H1 (cell line): ENCODE measurements around the gene RALA. TPM values are rescaled to one million over a fixed set of nuclear protein-coding genes. Genes with fewer than 3 reads are reported as not detected.

Experiments
- HDAC2 ChIP-seq, 2 experiments: fragments of 300-600 bp in 1 of 2; sonication (generic) in 1 of 2; IDR thresholded peaks; 2 replicates each; pipeline ENCODE4 v1.6.1; 2011 to 2012; ENCODE audit warnings: low read depth in 2 of 2, low read length in 2 of 2, mild to moderate bottlenecking in 2 of 2, moderate library complexity in 2 of 2, borderline replicate concordance in 1 of 2, inconsistent platforms in 1 of 2
- RAD21 ChIP-seq, 2 experiments: IDR thresholded peaks in 1 of 2; conservative IDR thresholded peaks in 1 of 2; 2 replicates each; pipeline ENCODE4 v1.6.1; 2011; ENCODE audit warnings: low read depth in 2 of 2, low read length in 2 of 2, improper control_type of control experiment in 1 of 2, inconsistent platforms in 1 of 2, mild to moderate bottlenecking in 1 of 2, moderate library complexity in 1 of 2
- TBP ChIP-seq: IDR thresholded peaks from 2 replicates; pipeline ENCODE4 v1.6.1; 2011; ENCODE audit warnings: low read depth, low read length, improper control_type of control experiment
- polyA plus RNA-seq, 7 experiments: library from polyadenylated mRNA; depleted of rRNA in 3 of 7; stranded (reverse) in 5 of 7; unstranded in 2 of 7; fragments of >200 nt in 5 of 7; fragments of 200-250 nt in 2 of 7; gene quantifications; 1 replicate in 5 of 7; 2 replicates in 1 of 7; 4 replicates in 1 of 7; pipeline versions ENCODE4 v1.2.1 to v1.2.3, GENCODE V29; 2011 to 2013; ENCODE audit warnings: missing spikeins in 2 of 7, mixed read lengths in 2 of 7
- total RNA-seq: library from RNA; stranded (reverse); fragmentation: NEBNext Ultra II Directional; extraction: Animal tissue kit (Norgen Biotek cat#: 25700); gene quantifications from 2 replicates; pipeline ENCODE4 v1.2.1, GENCODE V29; 2021
- TF ChIP-seq, protein P1 (sequence below), 3 experiments: IDR thresholded peaks; 1 replicate in 2 of 3; 2 replicates in 1 of 3; pipeline versions ENCODE4 v1.5.1 to v1.6.1; 2011; ENCODE audit warnings: low read length in 3 of 3, mild to moderate bottlenecking in 3 of 3, inconsistent platforms in 2 of 3, low read depth in 1 of 3, moderate library complexity in 1 of 3; ENCODE audit not compliant: insufficient read depth in 1 of 3; ENCODE audit errors: control extremely low read depth in 1 of 3
- TF ChIP-seq, protein P2 (sequence below): IDR thresholded peaks from 2 replicates; pipeline ENCODE4 v1.6.1; 2012; ENCODE audit warnings: inconsistent platforms

RALA gene
- total and polyA plus RNA-seq, 2 of the 8 experiments (the other 6 are each of a cell fraction or from before 2014, with no cell fraction given): 24.1 to 72.8 TPM

- peak; percentile 6 to 39; a peak in 2 of 4 replicates for TF ChIP-seq RAD21 (IDR thresholded peaks at IDR 0.05 in 1 of 2, conservative IDR thresholded peaks at IDR 0.05 in 1 of 2; ENCODE audit: low read depth in 2 of 2, low read length in 2 of 2)
- peak; percentile 68; the same call in 1 of the 2 replicates for TF ChIP-seq TBP
- TF ChIP-seq, protein P1, sequence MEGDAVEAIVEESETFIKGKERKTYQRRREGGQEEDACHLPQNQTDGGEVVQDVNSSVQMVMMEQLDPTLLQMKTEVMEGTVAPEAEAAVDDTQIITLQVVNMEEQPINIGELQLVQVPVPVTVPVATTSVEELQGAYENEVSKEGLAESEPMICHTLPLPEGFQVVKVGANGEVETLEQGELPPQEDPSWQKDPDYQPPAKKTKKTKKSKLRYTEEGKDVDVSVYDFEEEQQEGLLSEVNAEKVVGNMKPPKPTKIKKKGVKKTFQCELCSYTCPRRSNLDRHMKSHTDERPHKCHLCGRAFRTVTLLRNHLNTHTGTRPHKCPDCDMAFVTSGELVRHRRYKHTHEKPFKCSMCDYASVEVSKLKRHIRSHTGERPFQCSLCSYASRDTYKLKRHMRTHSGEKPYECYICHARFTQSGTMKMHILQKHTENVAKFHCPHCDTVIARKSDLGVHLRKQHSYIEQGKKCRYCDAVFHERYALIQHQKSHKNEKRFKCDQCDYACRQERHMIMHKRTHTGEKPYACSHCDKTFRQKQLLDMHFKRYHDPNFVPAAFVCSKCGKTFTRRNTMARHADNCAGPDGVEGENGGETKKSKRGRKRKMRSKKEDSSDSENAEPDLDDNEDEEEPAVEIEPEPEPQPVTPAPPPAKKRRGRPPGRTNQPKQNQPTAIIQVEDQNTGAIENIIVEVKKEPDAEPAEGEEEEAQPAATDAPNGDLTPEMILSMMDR (IDR thresholded peaks at IDR 0.05; ENCODE audit: control extremely low read depth in 1 of 3, insufficient read depth in 1 of 3, low read depth in 1 of 3, low read length in 3 of 3): peak; percentile 40 to 50 (median 46)
- TF ChIP-seq HDAC2 (IDR thresholded peaks at IDR 0.05; ENCODE audit: borderline replicate concordance in 1 of 2, low read depth in 2 of 2, low read length in 2 of 2): no peak
- TF ChIP-seq, protein P2, sequence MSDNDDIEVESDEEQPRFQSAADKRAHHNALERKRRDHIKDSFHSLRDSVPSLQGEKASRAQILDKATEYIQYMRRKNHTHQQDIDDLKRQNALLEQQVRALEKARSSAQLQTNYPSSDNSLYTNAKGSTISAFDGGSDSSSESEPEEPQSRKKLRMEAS: peak; percentile 81
These were observed 14.0 kb upstream of the RALA start (continued) for GRCh38 chr7:39609113-39609934.
